Measurements from ENCODE around the gene ENPP6.

The ENPP6 gene

DNA sequence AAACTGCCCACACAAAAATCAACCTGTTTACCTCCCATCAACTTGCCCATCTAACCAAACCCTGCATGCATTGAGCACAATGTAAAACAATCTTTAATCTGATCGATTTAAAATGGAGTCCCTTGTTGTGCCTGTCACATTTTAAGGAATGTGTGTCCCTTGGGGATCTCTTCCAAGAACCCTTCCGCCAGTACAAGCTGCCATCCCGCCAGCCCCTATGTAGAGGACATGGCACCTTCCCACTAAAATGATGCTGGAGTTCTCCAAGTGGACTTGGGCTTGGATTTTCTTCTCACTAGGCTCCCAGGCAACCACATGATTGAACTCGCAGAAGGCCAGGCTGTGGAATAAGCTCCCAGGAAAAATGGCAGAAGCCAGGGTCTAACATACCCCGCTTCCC is 45.8 kb upstream of the ENPP6 start:
- Histone ChIP-seq H3K9me3 (ENCODE audit: control insufficient read depth, insufficient read depth, low read depth, low read length) (no peaks in the 10 kb centered on the region), H3K4me1 (ENCODE audit: control insufficient read depth, insufficient read depth, low read length) (no peaks in the 10 kb centered on the region), H3K4me3 (ENCODE audit: low read depth, low read length) (no peak overlapping the region), H3K36me3 (ENCODE audit: control insufficient read depth in 2 of 2, insufficient read depth in 1 of 2, low read length in 2 of 2) (no peaks in the 10 kb centered on the region), H3K27ac (ENCODE audit: extremely low read depth, low read depth, low read length) (no peak overlapping the region)
- ChIA-PET CTCF (interaction anchor here (0.6 to 2.4 kb wide), 19 partner anchors 9 to 1775 kb away, joined by 3 to 8 read pairs (median 3); no protein-coding TSS in a partner anchor), POLR2A (interaction anchor here (1.1 to 1.7 kb wide), 3 partner anchors 211 to 470 kb away, joined by 4 to 8 read pairs (median 8); partner anchors contain the start of genes CENPU and IRF2)
- TF ChIP-seq ZNF518A (tag by site-specific recombination; conservative IDR thresholded peaks at IDR 0.05; ENCODE audit: low read depth) (no peak), ZNF248 (tag by site-specific recombination; IDR thresholded peaks at IDR 0.05) (no peak), ZNF501 (tag by site-specific recombination; IDR thresholded peaks at IDR 0.05) (no peak), KLF8 (tag by site-specific recombination; IDR thresholded peaks at IDR 0.05) (no peak), SP7 (tag by site-specific recombination; IDR thresholded peaks at IDR 0.05) (no peak), ZFP37 (tag by site-specific recombination; IDR thresholded peaks at IDR 0.05) (no peak), ZNF274 (IDR thresholded peaks at IDR 0.05; ENCODE audit: low read length) (no peak), ZNF274 (tag by site-specific recombination; IDR thresholded peaks at IDR 0.05; ENCODE audit: borderline replicate concordance) (no peak), ZNF366 (tag by site-specific recombination; conservative IDR thresholded peaks at IDR 0.05) (no peak), KLF7 (tag by site-specific recombination; IDR thresholded peaks at IDR 0.05; ENCODE audit: borderline replicate concordance) (no peak), ZNF341 (tag by site-specific recombination; IDR thresholded peaks at IDR 0.05; ENCODE audit: low read depth) (no peak)
- TF ChIP-seq, protein P1, sequence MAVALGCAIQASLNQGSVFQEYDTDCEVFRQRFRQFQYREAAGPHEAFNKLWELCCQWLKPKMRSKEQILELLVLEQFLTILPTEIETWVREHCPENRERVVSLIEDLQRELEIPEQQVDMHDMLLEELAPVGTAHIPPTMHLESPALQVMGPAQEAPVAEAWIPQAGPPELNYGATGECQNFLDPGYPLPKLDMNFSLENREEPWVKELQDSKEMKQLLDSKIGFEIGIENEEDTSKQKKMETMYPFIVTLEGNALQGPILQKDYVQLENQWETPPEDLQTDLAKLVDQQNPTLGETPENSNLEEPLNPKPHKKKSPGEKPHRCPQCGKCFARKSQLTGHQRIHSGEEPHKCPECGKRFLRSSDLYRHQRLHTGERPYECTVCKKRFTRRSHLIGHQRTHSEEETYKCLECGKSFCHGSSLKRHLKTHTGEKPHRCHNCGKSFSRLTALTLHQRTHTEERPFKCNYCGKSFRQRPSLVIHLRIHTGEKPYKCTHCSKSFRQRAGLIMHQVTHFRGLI (tag by site-specific recombination; IDR thresholded peaks at IDR 0.05) = no peak

- Histone ChIP-seq H3K4me1 (ENCODE audit: control insufficient read depth, insufficient read depth, low read length) (no peaks in the 10 kb centered on the region), H3K4me3 (ENCODE audit: low read depth, low read length) (no peak overlapping the region), H3K36me3 (ENCODE audit: control insufficient read depth in 2 of 2, insufficient read depth in 1 of 2, low read length in 2 of 2) (no peaks in the 10 kb centered on the region), H3K27ac (ENCODE audit: extremely low read depth, low read depth, low read length) (no peak overlapping the region), H3K9me3 (ENCODE audit: control insufficient read depth, insufficient read depth, low read depth, low read length) (no peaks in the 10 kb centered on the region)
- TF ChIP-seq ZSCAN5A (tag by site-specific recombination; IDR thresholded peaks at IDR 0.05) (no peak), SP7 (tag by site-specific recombination; IDR thresholded peaks at IDR 0.05) (no peak), ZNF654 (tag by site-specific recombination; IDR thresholded peaks at IDR 0.05; ENCODE audit: low read depth) (no peak), TCF7L2 (IDR thresholded peaks at IDR 0.05; ENCODE audit: borderline replicate concordance, low read depth, low read length) (no peak), ZNF248 (tag by site-specific recombination; IDR thresholded peaks at IDR 0.05) (no peak), ZNF707 (tag by site-specific recombination; IDR thresholded peaks at IDR 0.05) (no peak), ZNF658 (tag by site-specific recombination; IDR thresholded peaks at IDR 0.05) (no peak), REST (tag by site-specific recombination; IDR thresholded peaks at IDR 0.05) (no peak)
- TF ChIP-seq, protein P2, sequence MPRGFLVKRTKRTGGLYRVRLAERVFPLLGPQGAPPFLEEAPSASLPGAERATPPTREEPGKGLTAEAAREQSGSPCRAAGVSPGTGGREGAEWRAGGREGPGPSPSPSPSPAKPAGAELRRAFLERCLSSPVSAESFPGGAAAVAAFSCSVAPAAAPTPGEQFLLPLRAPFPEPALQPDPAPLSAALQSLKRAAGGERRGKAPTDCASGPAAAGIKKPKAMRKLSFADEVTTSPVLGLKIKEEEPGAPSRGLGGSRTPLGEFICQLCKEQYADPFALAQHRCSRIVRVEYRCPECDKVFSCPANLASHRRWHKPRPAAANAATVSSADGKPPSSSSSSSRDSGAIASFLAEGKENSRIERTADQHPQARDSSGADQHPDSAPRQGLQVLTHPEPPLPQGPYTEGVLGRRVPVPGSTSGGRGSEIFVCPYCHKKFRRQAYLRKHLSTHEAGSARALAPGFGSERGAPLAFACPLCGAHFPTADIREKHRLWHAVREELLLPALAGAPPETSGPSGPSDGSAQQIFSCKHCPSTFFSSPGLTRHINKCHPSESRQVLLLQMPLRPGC (tag by site-specific recombination; IDR thresholded peaks at IDR 0.05) = no peak
- ChIA-PET POLR2A (interaction anchor here (1.7 kb wide), 1 partner anchor 274 kb away, joined by 8 read pairs; no protein-coding TSS in a partner anchor), CTCF (interaction anchor here (0.7 to 2.4 kb wide), 4 partner anchors 9 to 1775 kb away, joined by 3 to 7 read pairs (median 4); no protein-coding TSS in a partner anchor)
These were observed 45.2 kb upstream of the ENPP6 start for GRCh38 chr4:184262901-184263300.

Measured in HEK293 (cell line).